GM21619 (cell line): Measurements from ENCODE around the gene TF.
"Not testable (repeated sequence)": the region's sequence is repeated elsewhere in the genome, so short reads cannot be mapped to it uniquely, and the experiment has no call there.

Source experiments
- ATAC-seq: cut with Tn5 transposase; IDR thresholded peaks from one replicate; pipeline ENCODE4 v1.9.1; 2021; ENCODE audit not compliant: unreplicated experiment

TF gene

GRCh38 chr3:133763797-133764683, 17.8 kb downstream of the TF start:
- no peak for ATAC-seq

- no peak for ATAC-seq
These were observed 19.1 kb downstream of the TF start for GRCh38 chr3:133765256-133765655.

DNA sequence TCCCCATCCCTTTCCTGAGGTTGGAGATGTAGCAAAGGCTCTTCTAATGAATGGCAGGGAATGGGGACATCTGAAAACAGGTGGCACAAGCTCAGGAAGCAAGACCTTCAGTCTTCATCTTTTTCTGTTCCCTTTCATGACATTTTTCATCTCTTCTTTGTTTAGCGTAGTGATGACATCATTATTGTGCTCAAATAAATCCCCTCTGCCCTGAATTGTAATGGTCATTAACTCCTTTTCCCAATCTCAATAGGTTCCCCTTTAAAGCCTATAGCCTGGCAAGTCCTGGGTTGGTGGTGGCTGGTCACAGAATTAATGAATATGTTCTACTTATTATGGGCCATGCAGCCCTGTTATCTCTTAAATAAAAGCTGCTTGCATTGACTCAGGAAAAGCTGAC, 21.4 kb downstream of the TF start:
- ATAC-seq = no peak

DNA sequence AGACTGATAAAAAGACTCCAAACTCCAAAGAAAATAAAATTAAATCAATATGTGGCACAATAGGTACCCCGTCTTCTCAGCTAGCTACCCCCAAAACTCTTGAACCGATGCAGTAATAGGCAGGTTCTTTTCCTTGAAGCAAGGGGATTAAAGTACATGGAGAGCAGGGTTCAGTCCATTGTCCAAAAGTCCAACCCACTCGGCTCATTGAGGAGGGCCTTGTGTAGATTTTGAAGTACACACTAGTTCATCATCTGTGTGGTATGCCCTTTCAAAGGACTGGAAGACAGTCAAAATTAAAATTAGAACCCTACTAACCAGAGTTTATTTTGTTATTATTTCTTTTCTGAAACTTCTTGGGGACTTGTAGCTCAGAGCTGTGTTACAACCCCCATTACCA, 23.3 kb downstream of the TF start:
- ATAC-seq = no peak

DNA sequence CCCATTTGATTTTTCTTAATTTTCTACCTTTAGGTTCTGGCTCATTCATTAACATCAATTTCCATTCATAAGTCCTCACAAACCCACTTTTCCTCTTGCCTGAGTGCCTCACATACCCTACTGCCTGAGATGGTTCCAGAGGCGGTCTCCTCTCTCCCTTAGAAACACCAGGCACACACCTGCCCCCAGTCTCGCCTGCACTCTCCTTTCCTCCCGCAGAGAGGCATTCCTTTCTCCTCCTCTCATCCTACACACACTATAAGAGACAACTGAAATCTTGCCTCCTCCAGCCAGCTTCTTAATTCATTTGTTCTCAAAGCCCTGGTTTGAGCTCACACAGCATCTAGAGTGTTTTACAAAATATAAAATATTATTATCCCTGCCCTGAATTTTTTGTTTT, 27.5 kb downstream of the TF start:
- no peak for ATAC-seq

GRCh38 chr3:133775309-133775708, 29.1 kb downstream of the TF start:
- no peak for ATAC-seq

GRCh38 chr3:133775835-133776234, 29.6 kb downstream of the TF start:
- no peak for ATAC-seq

- ATAC-seq = no peak
These were observed 30.7 kb downstream of the TF start for GRCh38 chr3:133776794-133777438.

- ATAC-seq = no peak
These were observed 31.8 kb downstream of the TF start for GRCh38 chr3:133777807-133778568.

DNA sequence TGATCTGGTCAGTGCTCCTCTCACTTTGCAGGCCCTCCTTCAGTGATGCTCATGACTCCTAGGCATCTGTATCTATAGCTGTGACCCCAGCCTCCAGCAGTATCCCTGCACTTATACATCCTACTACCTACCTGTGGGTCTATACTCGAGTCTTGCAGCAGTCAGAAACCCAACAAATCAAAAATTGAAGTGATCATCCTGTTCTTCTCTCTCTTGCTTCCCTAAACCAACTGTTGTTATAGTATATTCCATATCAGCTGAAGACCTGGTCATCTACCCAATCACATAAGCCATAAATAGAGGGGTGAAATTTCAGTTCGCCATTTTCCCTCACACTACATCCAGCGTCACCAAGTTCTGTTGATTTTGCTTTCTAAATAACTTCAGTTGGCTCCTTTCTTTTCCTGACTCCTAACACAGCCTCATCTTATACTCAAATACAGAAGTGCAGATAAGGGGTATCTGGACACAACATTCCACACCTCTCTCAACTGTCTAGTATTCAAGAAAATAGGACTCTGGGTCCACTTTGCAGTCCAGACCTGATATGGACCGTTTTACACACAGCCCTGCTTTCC, 33.5 kb downstream of the TF start:
- no peak for ATAC-seq

- not testable (repeated sequence) for ATAC-seq
These were observed 34.6 kb downstream of the TF start for GRCh38 chr3:133780756-133781155.

- no peak for ATAC-seq
These were observed 35.4 kb downstream of the TF start for GRCh38 chr3:133781570-133781969.

DNA sequence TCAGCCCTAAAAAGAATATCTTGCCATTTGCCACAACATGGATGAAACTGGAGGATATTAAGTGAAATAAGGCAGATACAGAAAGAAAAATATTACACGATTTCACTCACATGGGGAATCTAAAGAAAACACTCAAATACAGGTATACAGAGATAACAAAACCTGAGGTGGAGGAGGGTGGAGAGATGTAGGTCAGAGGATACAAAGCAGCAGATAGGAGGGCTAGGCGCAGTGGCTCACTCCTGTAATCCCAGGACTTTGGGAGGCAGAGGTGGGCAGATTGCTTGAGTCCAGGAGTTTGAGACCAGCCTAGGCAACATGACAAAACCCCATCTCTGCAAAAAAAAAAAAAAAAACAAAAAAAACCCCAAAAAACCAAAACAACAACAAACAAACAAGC, 36.3 kb downstream of the TF start:
- no peak for ATAC-seq

- ATAC-seq = no peak
These were observed 37.6 kb downstream of the TF start for GRCh38 chr3:133783762-133784161.

DNA sequence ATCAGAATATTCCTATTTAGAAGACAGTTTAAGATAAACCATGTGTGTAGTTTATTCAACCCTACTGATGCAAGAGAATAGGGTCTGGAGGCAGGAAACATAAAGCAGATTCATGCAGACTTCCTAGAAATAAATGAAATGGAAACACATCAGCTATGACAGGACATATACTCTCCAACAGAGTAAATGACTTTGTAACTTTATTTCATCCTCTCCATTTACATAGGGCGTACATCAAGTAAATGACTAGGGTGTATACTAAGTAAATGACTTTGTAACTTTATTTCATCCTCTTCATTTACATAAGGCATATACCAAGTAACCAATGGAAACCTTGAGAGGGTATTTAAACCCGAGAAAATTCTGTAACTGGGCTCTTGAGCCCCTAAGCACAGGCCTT, 41.8 kb downstream of the TF start:
- no peak for ATAC-seq

DNA sequence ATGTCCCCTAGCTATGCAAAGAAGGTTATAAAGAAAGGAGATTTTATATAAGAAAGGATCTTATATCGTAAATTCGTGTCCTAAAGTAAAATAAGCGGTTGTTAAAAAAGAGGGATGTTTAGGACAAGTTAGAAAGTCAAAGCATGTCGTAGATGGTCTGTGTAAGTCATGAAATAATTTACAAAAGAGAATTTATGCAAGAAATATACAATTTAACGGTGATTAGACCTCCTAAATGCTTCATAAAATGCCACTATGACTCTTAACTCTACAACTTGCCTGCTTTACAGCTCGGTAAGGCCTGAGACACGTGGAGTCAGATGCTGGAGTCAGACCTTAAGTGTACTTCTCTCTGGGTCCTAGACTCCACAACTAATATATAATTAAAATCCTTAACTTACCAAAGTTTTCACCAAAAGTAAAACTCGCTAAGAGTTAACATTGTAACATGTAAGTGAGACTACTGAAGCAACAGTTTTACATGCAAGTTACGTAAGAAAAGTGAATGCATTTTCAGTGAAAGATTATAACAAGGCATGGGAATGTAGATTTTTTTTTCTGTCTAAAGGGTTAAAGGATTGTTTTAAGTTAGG, 46.1 kb downstream of the TF start:
- ATAC-seq = no peak

GRCh38 chr3:133797396-133798105, 51.4 kb downstream of the TF start:
- no peak for ATAC-seq

DNA sequence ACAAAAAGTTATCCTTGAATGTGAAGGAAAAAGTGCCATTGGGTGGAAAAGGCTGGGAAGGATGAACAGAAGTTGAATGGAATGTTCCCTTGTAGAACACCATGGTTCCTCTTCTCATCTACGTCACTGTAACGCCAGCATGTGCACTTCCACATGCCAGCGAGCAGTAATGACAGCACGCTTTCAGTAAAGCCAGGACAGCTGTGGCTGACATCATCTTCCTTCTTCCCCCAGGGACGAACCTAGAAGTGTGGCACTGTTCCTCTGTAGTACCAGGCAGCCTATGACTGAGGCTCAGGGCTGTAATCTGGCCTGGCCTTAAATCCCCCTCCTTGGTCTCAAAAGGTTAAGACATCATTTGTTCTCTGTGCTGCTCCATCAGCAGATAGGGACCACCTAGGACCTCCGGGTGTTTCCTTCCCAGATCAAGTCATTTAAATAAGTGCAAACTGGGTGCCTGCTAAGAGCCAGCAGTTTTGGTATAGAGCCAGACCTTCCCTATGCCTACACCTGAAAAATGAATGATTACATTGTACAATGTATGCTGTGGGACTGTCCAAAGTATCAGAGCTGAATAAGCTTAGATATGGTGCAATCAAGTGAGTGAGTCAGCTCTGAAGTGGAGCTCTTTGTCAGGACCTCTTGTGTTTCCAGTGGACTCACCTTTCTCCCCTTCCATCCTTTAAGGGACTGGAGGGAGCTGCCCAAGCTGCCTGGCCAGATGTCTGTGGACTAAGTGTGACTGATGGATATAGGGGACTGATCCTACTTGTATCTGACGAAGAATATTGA, 53.8 kb downstream of the TF start:
- ATAC-seq = peak; percentile 53

DNA sequence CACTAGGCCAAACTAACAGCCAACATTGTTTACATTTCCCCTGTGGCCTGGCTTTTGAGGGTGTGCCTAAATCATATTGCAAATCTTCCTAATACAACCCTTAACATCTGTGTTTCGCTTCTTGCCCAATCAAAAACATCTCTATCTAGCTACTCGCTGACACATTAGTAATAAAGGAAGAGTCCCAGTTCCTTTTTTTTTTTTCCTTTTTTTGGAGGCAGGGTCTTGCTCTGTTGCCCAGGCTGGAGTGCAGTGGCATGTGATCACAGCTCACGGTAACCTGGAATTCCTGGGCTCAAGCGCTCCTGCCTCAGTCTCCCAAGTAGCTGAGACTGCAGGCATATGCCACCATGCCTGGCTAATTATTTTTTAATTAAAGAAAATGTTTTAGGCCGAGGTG, 57.3 kb downstream of the TF start:
- ATAC-seq = no peak

GRCh38 chr3:133804896-133805295, 58.7 kb downstream of the TF start:
- ATAC-seq = no peak
